Measurements from ENCODE around the gene RGMB.

The RGMB gene

GRCh38 chr5:98780390-98780789 is 6.9 kb downstream of the RGMB start:
- H3K4me1 ChIP-seq (ENCODE audit: insufficient read depth, insufficient read length) = no peaks in the 10 kb centered on the region
- DNase-seq (ENCODE audit: low read depth, low spot score) = no peak
- TF ChIP-seq SUZ12 (IDR thresholded peaks at IDR 0.05; ENCODE audit: extremely low read depth, insufficient read depth, insufficient read length) = no peak
- no peak for TF ChIP-seq YY1 (IDR thresholded peaks at IDR 0.05; ENCODE audit: insufficient read depth, insufficient read length)
- no peak for TF ChIP-seq ZNF274 (IDR thresholded peaks at IDR 0.05; ENCODE audit: low read depth, low read length)
- no peak overlapping the region for H3K9ac ChIP-seq (ENCODE audit: insufficient read length, low read depth)
- H3K27me3 ChIP-seq (ENCODE audit: insufficient read depth, insufficient read length) = no peaks in the 10 kb centered on the region
- no peak overlapping the region for H3K4me3 ChIP-seq (ENCODE audit: insufficient read length, low read depth)
- no peaks in the 10 kb centered on the region for H3K9me3 ChIP-seq (ENCODE audit: insufficient read depth, low read length)
- H3K36me3 ChIP-seq (ENCODE audit: insufficient read depth, insufficient read length, low read length) = peaks cover 49% of the 10 kb centered on the region

GRCh38 chr5:98781520-98781919 is 8.1 kb downstream of the RGMB start:
- Histone ChIP-seq H3K9ac (ENCODE audit: insufficient read length, low read depth) (no peak overlapping the region), H3K4me1 (ENCODE audit: insufficient read depth, insufficient read length) (no peaks in the 10 kb centered on the region), H3K27me3 (ENCODE audit: insufficient read depth, insufficient read length) (no peaks in the 10 kb centered on the region), H3K9me3 (ENCODE audit: insufficient read depth, low read length) (no peaks in the 10 kb centered on the region), H3K36me3 (ENCODE audit: insufficient read depth, insufficient read length, low read length) (peaks cover 50% of the 10 kb centered on the region), H3K4me3 (ENCODE audit: insufficient read length, low read depth) (no peak overlapping the region)
- no peak for TF ChIP-seq ZNF274 (IDR thresholded peaks at IDR 0.05; ENCODE audit: low read depth, low read length)
- no peak for TF ChIP-seq YY1 (IDR thresholded peaks at IDR 0.05; ENCODE audit: insufficient read depth, insufficient read length)
- no peak for TF ChIP-seq SUZ12 (IDR thresholded peaks at IDR 0.05; ENCODE audit: extremely low read depth, insufficient read depth, insufficient read length)
- no peak for DNase-seq (ENCODE audit: low read depth, low spot score)

GRCh38 chr5:98781964-98782363 is 8.5 kb downstream of the RGMB start:
- TF ChIP-seq YY1 (IDR thresholded peaks at IDR 0.05; ENCODE audit: insufficient read depth, insufficient read length) (no peak), ZNF274 (IDR thresholded peaks at IDR 0.05; ENCODE audit: low read depth, low read length) (no peak), SUZ12 (IDR thresholded peaks at IDR 0.05; ENCODE audit: extremely low read depth, insufficient read depth, insufficient read length) (no peak)
- no peaks in the 10 kb centered on the region for H3K4me1 ChIP-seq (ENCODE audit: insufficient read depth, insufficient read length)
- no peak for DNase-seq (ENCODE audit: low read depth, low spot score)
- H3K9ac ChIP-seq (ENCODE audit: insufficient read length, low read depth) = no peak overlapping the region
- no peaks in the 10 kb centered on the region for H3K9me3 ChIP-seq (ENCODE audit: insufficient read depth, low read length)
- H3K4me3 ChIP-seq (ENCODE audit: insufficient read length, low read depth) = no peak overlapping the region
- H3K27me3 ChIP-seq (ENCODE audit: insufficient read depth, insufficient read length) = no peaks in the 10 kb centered on the region
- H3K36me3 ChIP-seq (ENCODE audit: insufficient read depth, insufficient read length, low read length) = peaks cover 53% of the 10 kb centered on the region

- no peak overlapping the region for H3K4me3 ChIP-seq (ENCODE audit: insufficient read length, low read depth)
- peaks cover 65% of the 10 kb centered on the region for H3K36me3 ChIP-seq (ENCODE audit: insufficient read depth, insufficient read length, low read length)
- no peaks in the 10 kb centered on the region for H3K27me3 ChIP-seq (ENCODE audit: insufficient read depth, insufficient read length)
- TF ChIP-seq YY1 (IDR thresholded peaks at IDR 0.05; ENCODE audit: insufficient read depth, insufficient read length) (no peak), ZNF274 (IDR thresholded peaks at IDR 0.05; ENCODE audit: low read depth, low read length) (no peak), SUZ12 (IDR thresholded peaks at IDR 0.05; ENCODE audit: extremely low read depth, insufficient read depth, insufficient read length) (no peak)
- no peak for DNase-seq (ENCODE audit: low read depth, low spot score)
- no peaks in the 10 kb centered on the region for H3K4me1 ChIP-seq (ENCODE audit: insufficient read depth, insufficient read length)
- no peak overlapping the region for H3K9ac ChIP-seq (ENCODE audit: insufficient read length, low read depth)
- no peaks in the 10 kb centered on the region for H3K9me3 ChIP-seq (ENCODE audit: insufficient read depth, low read length)
Measured at GRCh38 chr5:98783051-98783649, 9.7 kb downstream of the RGMB start.

GRCh38 chr5:98784411-98784810 is 10.9 kb downstream of the RGMB start:
- no peak for DNase-seq (ENCODE audit: low read depth, low spot score)
- Histone ChIP-seq H3K36me3 (ENCODE audit: insufficient read depth, insufficient read length, low read length) (peaks cover 74% of the 10 kb centered on the region), H3K27me3 (ENCODE audit: insufficient read depth, insufficient read length) (no peaks in the 10 kb centered on the region), H3K9ac (ENCODE audit: insufficient read length, low read depth) (no peak overlapping the region), H3K9me3 (ENCODE audit: insufficient read depth, low read length) (no peaks in the 10 kb centered on the region), H3K4me3 (ENCODE audit: insufficient read length, low read depth) (no peak overlapping the region), H3K4me1 (ENCODE audit: insufficient read depth, insufficient read length) (no peaks in the 10 kb centered on the region)
- TF ChIP-seq SUZ12 (IDR thresholded peaks at IDR 0.05; ENCODE audit: extremely low read depth, insufficient read depth, insufficient read length) = no peak
- no peak for TF ChIP-seq YY1 (IDR thresholded peaks at IDR 0.05; ENCODE audit: insufficient read depth, insufficient read length)
- TF ChIP-seq ZNF274 (IDR thresholded peaks at IDR 0.05; ENCODE audit: low read depth, low read length) = no peak

- DNase-seq (ENCODE audit: low read depth, low spot score) = no peak
- no peak for TF ChIP-seq ZNF274 (IDR thresholded peaks at IDR 0.05; ENCODE audit: low read depth, low read length)
- no peak for TF ChIP-seq YY1 (IDR thresholded peaks at IDR 0.05; ENCODE audit: insufficient read depth, insufficient read length)
- TF ChIP-seq SUZ12 (IDR thresholded peaks at IDR 0.05; ENCODE audit: extremely low read depth, insufficient read depth, insufficient read length) = no peak
- peaks cover 67% of the 10 kb centered on the region for H3K36me3 ChIP-seq (ENCODE audit: insufficient read depth, insufficient read length, low read length)
Measured at GRCh38 chr5:98785244-98785643, 11.8 kb downstream of the RGMB start.

GRCh38 chr5:98786191-98786853 is 12.9 kb downstream of the RGMB start:
- no peak for DNase-seq (ENCODE audit: low read depth, low spot score)
- no peak overlapping the region for H3K4me3 ChIP-seq (ENCODE audit: insufficient read length, low read depth)
- H3K27me3 ChIP-seq (ENCODE audit: insufficient read depth, insufficient read length) = no peaks in the 10 kb centered on the region
- H3K36me3 ChIP-seq (ENCODE audit: insufficient read depth, insufficient read length, low read length) = peaks cover 57% of the 10 kb centered on the region
- H3K4me1 ChIP-seq (ENCODE audit: insufficient read depth, insufficient read length) = no peaks in the 10 kb centered on the region
- no peak for TF ChIP-seq YY1 (IDR thresholded peaks at IDR 0.05; ENCODE audit: insufficient read depth, insufficient read length)
- H3K9ac ChIP-seq (ENCODE audit: insufficient read length, low read depth) = no peak overlapping the region
- no peaks in the 10 kb centered on the region for H3K9me3 ChIP-seq (ENCODE audit: insufficient read depth, low read length)

More at GRCh38 chr5:98785244-98785643, 11.8 kb downstream of the RGMB start:
- Histone ChIP-seq H3K27me3 (ENCODE audit: insufficient read depth, insufficient read length) (no peaks in the 10 kb centered on the region), H3K4me1 (ENCODE audit: insufficient read depth, insufficient read length) (no peaks in the 10 kb centered on the region), H3K4me3 (ENCODE audit: insufficient read length, low read depth) (no peak overlapping the region), H3K9ac (ENCODE audit: insufficient read length, low read depth) (no peak overlapping the region), H3K9me3 (ENCODE audit: insufficient read depth, low read length) (no peaks in the 10 kb centered on the region)
